Smooth muscle cell (in vitro differentiated cells): Measurements from ENCODE around the gene CHST1. TPM values are rescaled to one million over a fixed set of nuclear protein-coding genes. Genes with fewer than 3 reads are reported as not detected.

ENCODE experiments used
- DNase-seq: peaks from one replicate; lab custom pipeline; 2025; ENCODE audit not compliant: unreplicated experiment; lab: John Stamatoyannopoulos, UW
- H2AFZ ChIP-seq: fragments of 200-600 bp; sonication (generic); 2 replicates; pipeline ENCODE4 v1.6.0; 2016; ENCODE audit warnings: antibody characterized with exemption, low read depth, mild to moderate bottlenecking
- H3F3A ChIP-seq: fragments of 200-600 bp; sonication (generic); 2 replicates; pipeline ENCODE4 v1.6.0; 2017; ENCODE audit warnings: antibody characterized with exemption, low read depth
- H3K27ac ChIP-seq: fragments of 200-600 bp; sonication (generic); 2 replicates; pipeline ENCODE4 v1.5.1; 2016; ENCODE audit warnings: low read depth, mild to moderate bottlenecking
- H3K27me3 ChIP-seq: fragments of 200-600 bp; sonication (generic); 2 replicates; pipeline ENCODE4 v1.6.1; 2016; ENCODE audit warnings: low read depth, mild to moderate bottlenecking
- H3K36me3 ChIP-seq: fragments of 200-600 bp; sonication (generic); 2 replicates; pipeline ENCODE4 v1.5.1; 2016; ENCODE audit warnings: low read depth
- H3K4me1 ChIP-seq: fragments of 200-600 bp; sonication (generic); 2 replicates; pipeline ENCODE4 v1.5.1; 2016; ENCODE audit warnings: low read depth
- H3K4me2 ChIP-seq: fragments of 200-600 bp; sonication (generic); 2 replicates; pipeline ENCODE4 v1.6.0; 2016; ENCODE audit warnings: mild to moderate bottlenecking
- H3K4me3 ChIP-seq: fragments of 200-600 bp; sonication (generic); 2 replicates; pipeline ENCODE4 v1.5.1; 2016; ENCODE audit warnings: mild to moderate bottlenecking
- H3K79me2 ChIP-seq: fragments of 200-600 bp; sonication (generic); 2 replicates; pipeline ENCODE4 v1.6.0; 2016; ENCODE audit warnings: low read depth, mild to moderate bottlenecking
- H3K9ac ChIP-seq: fragments of 200-600 bp; sonication (generic); 2 replicates; pipeline ENCODE4 v1.6.0; 2016; ENCODE audit warnings: low read depth
- H3K9me3 ChIP-seq: fragments of 200-600 bp; sonication (generic); replicated peaks from 2 replicates; pipeline ENCODE4 v1.5.1; 2016; ENCODE audit warnings: low read depth
- H4K20me1 ChIP-seq: fragments of 200-600 bp; sonication (generic); 2 replicates; pipeline ENCODE4 v1.6.0; 2016; ENCODE audit warnings: low read depth
- CTCF ChIP-seq: fragments of 200-600 bp; sonication (generic); IDR thresholded peaks from 2 replicates; pipeline ENCODE4 v1.5.1; 2017; ENCODE audit warnings: borderline replicate concordance, mild to moderate bottlenecking, antibody characterized with exemption; ENCODE audit not compliant: insufficient read depth, poor library complexity, severe bottlenecking
- WGBS: methylation state at CpG from one replicate; pipeline ENCODE4 v1.1.7; 2016; ENCODE audit warnings: low lambda C conversion rate; 5-methylcytosine and 5-hydroxymethylcytosine counted together
- polyA plus RNA-seq: library from polyadenylated mRNA; unstranded; fragments of >200 nt; fragmentation: Nextera tagmentation; extraction: Ambion mirVana; gene quantifications from 2 replicates; pipeline ENCODE4 v1.2.1, GENCODE V29; 2016
- total RNA-seq: library from RNA; depleted of rRNA; stranded (reverse); fragments of >200 nt; gene quantifications from 2 replicates; pipeline ENCODE4 v1.2.3, GENCODE V29; 2014

The CHST1 gene
- total and polyA plus RNA-seq, 2 experiments from 2014 or later = 3.8 to 15.9 TPM

- no peak for DNase-seq
- Histone ChIP-seq H3K4me1 (peaks cover 7% of the 10 kb centered on the region), H3K36me3 (no peaks in the 10 kb centered on the region), H2AFZ (no peak overlapping the region), H3K79me2 (no peaks in the 10 kb centered on the region), H3K4me2 (no peak overlapping the region), H3K9me3 (no peaks in the 10 kb centered on the region), H3K27ac (no peak overlapping the region), H3F3A (no peaks in the 10 kb centered on the region), H3K4me3 (no peak overlapping the region), H3K9ac (no peak overlapping the region), H4K20me1 (no peaks in the 10 kb centered on the region), H3K27me3 (no peaks in the 10 kb centered on the region)
- WGBS = 95% methylated on average over 8 of the region's 8 CpGs
- no peak for TF ChIP-seq CTCF
Measured at GRCh38 chr11:45698777-45699497, 33.5 kb upstream of the CHST1 start.

- no peaks in the 10 kb centered on the region for H4K20me1 ChIP-seq
- H3K9me3 ChIP-seq = no peaks in the 10 kb centered on the region
- no peaks in the 10 kb centered on the region for H3K27me3 ChIP-seq
- no peak overlapping the region for H3K9ac ChIP-seq
- no peak overlapping the region for H3K27ac ChIP-seq
- H3F3A ChIP-seq = no peaks in the 10 kb centered on the region
- 86% methylated on average over 10 of the region's 10 CpGs for WGBS
- no peak for TF ChIP-seq CTCF
- H2AFZ ChIP-seq = no peak overlapping the region
- H3K4me1 ChIP-seq = peaks cover 15% of the 10 kb centered on the region
- no peak for DNase-seq
- no peaks in the 10 kb centered on the region for H3K79me2 ChIP-seq
- no peak overlapping the region for H3K4me2 ChIP-seq
- H3K4me3 ChIP-seq = no peak overlapping the region
- no peaks in the 10 kb centered on the region for H3K36me3 ChIP-seq
Measured at GRCh38 chr11:45692808-45693453, 27.5 kb upstream of the CHST1 start.

- Histone ChIP-seq H4K20me1 (no peaks in the 10 kb centered on the region), H2AFZ (no peak overlapping the region), H3F3A (no peaks in the 10 kb centered on the region), H3K9me3 (no peaks in the 10 kb centered on the region), H3K79me2 (no peaks in the 10 kb centered on the region), H3K9ac (no peak overlapping the region), H3K36me3 (no peaks in the 10 kb centered on the region), H3K27me3 (no peaks in the 10 kb centered on the region), H3K27ac (no peak overlapping the region), H3K4me1 (peaks cover 17% of the 10 kb centered on the region), H3K4me2 (no peak overlapping the region), H3K4me3 (no peak overlapping the region)
- WGBS = 57% methylated on average over 7 of the region's 7 CpGs
- no peak for TF ChIP-seq CTCF
- no peak for DNase-seq
Measured at GRCh38 chr11:45688472-45689033, 23.1 kb upstream of the CHST1 start.

GRCh38 chr11:45687836-45688235 is 22.4 kb upstream of the CHST1 start:
- Histone ChIP-seq H3K9ac (no peak overlapping the region), H3K9me3 (no peaks in the 10 kb centered on the region), H3K36me3 (no peaks in the 10 kb centered on the region), H3K4me3 (no peak overlapping the region), H3K27ac (no peak overlapping the region), H3K79me2 (no peaks in the 10 kb centered on the region), H4K20me1 (no peaks in the 10 kb centered on the region), H3F3A (no peaks in the 10 kb centered on the region), H2AFZ (no peak overlapping the region), H3K27me3 (no peaks in the 10 kb centered on the region), H3K4me1 (peaks cover 17% of the 10 kb centered on the region), H3K4me2 (no peak overlapping the region)
- no peak for DNase-seq
- 90% methylated on average over 6 of the region's 6 CpGs for WGBS
- no peak for TF ChIP-seq CTCF
